Coronary artery (tissue), 2 donors: ENCODE measurements around the gene CYP2S1.
"Not testable (repeated sequence)": the region's sequence is repeated elsewhere in the genome, so short reads cannot be mapped to it uniquely, and the experiment has no call there.

ENCODE experiments used
- DNase-seq: peaks from one replicate; pipeline ENCODE4 v3.0.0-alpha.2; 2017; ENCODE audit warnings: low spot score
- H3K27ac ChIP-seq, 2 donors: fragments of 200-600 bp; sonication (generic); one replicate each; pipeline ENCODE4 v1.5.1; 2016 to 2019
- H3K4me3 ChIP-seq: fragments of 200-600 bp; sonication (generic); 2 replicates; pipeline ENCODE4 v1.5.1; 2016; ENCODE audit warnings: mild to moderate bottlenecking, moderate library complexity
- TF ChIP-seq, protein P1 (sequence below): fragments of 200-600 bp; sonication (generic); IDR thresholded peaks from one replicate; pipeline ENCODE4 v1.5.1; 2019; ENCODE audit warnings: antibody characterized with exemption

CYP2S1 gene

GRCh38 chr19:41192574-41193429 lies at the start of gene CYP2S1:
Gene CYP2S1, plus strand, starts transcription at chr19:41193219. Its CDS starts 46 bp downstream, at chr19:41193265.
- TF ChIP-seq, protein P1, sequence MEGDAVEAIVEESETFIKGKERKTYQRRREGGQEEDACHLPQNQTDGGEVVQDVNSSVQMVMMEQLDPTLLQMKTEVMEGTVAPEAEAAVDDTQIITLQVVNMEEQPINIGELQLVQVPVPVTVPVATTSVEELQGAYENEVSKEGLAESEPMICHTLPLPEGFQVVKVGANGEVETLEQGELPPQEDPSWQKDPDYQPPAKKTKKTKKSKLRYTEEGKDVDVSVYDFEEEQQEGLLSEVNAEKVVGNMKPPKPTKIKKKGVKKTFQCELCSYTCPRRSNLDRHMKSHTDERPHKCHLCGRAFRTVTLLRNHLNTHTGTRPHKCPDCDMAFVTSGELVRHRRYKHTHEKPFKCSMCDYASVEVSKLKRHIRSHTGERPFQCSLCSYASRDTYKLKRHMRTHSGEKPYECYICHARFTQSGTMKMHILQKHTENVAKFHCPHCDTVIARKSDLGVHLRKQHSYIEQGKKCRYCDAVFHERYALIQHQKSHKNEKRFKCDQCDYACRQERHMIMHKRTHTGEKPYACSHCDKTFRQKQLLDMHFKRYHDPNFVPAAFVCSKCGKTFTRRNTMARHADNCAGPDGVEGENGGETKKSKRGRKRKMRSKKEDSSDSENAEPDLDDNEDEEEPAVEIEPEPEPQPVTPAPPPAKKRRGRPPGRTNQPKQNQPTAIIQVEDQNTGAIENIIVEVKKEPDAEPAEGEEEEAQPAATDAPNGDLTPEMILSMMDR: no peak
- DNase-seq: no peak
- peak within 1 kb of the TSS; percentile 53 for H3K4me3 ChIP-seq
- no peak within 1 kb of the TSS for H3K27ac ChIP-seq

- no peak overlapping the region for H3K4me3 ChIP-seq
- no peak for DNase-seq
- H3K27ac ChIP-seq: no peak overlapping the region
- TF ChIP-seq, protein P1: peak; percentile 57
Observed at GRCh38 chr19:41144403-41144802, 48.6 kb upstream of the CYP2S1 start.

GRCh38 chr19:41149831-41150230 lies 43.2 kb upstream of the CYP2S1 start:
- Histone ChIP-seq H3K4me3 (no peak overlapping the region), H3K27ac (no peak overlapping the region)
- TF ChIP-seq, protein P1: no peak
- DNase-seq: no peak

DNA sequence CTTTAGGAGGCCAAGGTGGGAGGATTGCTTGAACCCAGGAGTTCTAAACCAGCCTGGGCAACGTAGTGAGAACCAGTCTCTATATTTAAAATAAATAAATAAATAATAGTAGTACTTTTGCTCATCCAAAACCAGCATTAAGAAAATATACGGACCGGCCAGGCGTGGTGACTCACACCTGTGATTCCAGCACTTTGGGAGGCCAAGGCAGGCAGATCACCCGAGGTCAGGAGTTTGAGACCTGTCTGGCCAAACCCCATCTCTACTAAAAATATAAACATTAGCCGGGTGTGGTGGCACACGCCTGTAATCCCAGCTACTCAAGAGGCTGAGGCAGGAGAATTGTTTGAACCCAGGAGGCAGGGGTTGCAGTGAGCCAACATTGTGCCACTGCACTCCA lies 42.0 kb upstream of the CYP2S1 start:
- not testable (repeated sequence) for H3K4me3 ChIP-seq, DNase-seq, H3K27ac ChIP-seq

- TF ChIP-seq, protein P1: no peak
- no peak for DNase-seq
- no peak overlapping the region for H3K4me3 ChIP-seq
- no peak overlapping the region for H3K27ac ChIP-seq
Observed at GRCh38 chr19:41154060-41154459, 39.0 kb upstream of the CYP2S1 start.

DNA sequence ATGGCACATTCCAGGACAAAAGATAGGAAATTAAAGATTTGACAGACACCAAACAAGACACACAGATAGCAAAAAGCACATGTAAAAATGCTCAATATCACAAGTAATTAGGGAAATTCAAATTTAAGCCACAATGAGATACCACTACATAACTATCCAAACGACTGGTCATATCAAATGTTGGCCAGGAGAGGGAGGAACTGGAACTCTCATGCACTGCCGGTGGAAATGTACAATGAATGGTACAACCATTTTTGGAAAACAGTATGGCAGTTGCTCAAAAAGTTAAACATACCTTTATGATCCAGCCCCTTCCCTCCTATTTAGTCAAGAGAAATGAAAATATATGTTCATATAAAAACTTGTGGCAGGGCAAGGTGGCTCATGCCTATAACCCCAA lies 36.8 kb upstream of the CYP2S1 start:
- TF ChIP-seq, protein P1: no peak

DNA sequence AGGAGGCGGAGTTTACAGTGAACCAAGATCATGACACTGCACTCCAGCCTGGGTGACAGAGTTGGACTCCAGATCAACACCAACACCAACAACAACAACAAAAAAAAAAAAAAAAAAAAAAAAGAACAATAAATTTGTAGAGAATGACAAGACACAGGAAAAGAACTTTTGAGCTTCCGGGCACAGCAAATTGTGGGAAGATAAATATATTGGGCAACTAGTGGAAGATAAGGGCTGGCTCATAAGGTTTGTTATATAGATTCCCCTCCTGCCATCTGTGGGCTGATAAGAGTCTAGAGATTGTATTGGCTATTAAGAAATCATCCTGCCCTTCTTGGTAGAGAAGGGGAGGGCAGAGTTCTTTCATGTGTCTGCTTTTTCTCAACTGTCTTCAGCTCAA lies 33.1 kb upstream of the CYP2S1 start:
- H3K4me3 ChIP-seq: no peak overlapping the region
- DNase-seq: no peak
- no peak overlapping the region for H3K27ac ChIP-seq
- TF ChIP-seq, protein P1: no peak

More for the DNA sequence above, 36.8 kb upstream of the CYP2S1 start:
- Histone ChIP-seq H3K4me3 (no peak overlapping the region), H3K27ac (no peak overlapping the region)
- no peak for DNase-seq
